ENCODE measurements around the gene DES. TPM values are rescaled to one million over a fixed set of nuclear protein-coding genes. Genes with fewer than 3 reads are reported as not detected.

Gene DES
- total RNA-seq, 1 donor from 2014 or later, result not detected

- no peaks in the 10 kb centered on the region for H3K36me3 ChIP-seq (ENCODE audit: control insufficient read depth, insufficient read depth, low read length)
- DNase-seq (ENCODE audit: low read depth) (no peak), FAIRE-seq (no peak)
- no peaks in the 10 kb centered on the region for H3K27me3 ChIP-seq (ENCODE audit: control insufficient read depth, insufficient read depth, low read length)
- no peak for TF ChIP-seq CTCF (IDR thresholded peaks at IDR 0.05; ENCODE audit: insufficient read depth, low read length, severe bottlenecking)
- H3K4me3 ChIP-seq (ENCODE audit: low read depth, low read length), result no peak overlapping the region
Observed at GRCh38 chr2:219410390-219410789, 7.8 kb upstream of the DES start.

GRCh38 chr2:219414857-219415256 is 3.3 kb upstream of the DES start:
- TF ChIP-seq CTCF (IDR thresholded peaks at IDR 0.05; ENCODE audit: insufficient read depth, low read length, severe bottlenecking), result no peak
- Histone ChIP-seq H3K4me3 (ENCODE audit: low read depth, low read length) (no peak overlapping the region), H3K36me3 (ENCODE audit: control insufficient read depth, insufficient read depth, low read length) (no peaks in the 10 kb centered on the region), H3K27me3 (ENCODE audit: control insufficient read depth, insufficient read depth, low read length) (peaks cover 11% of the 10 kb centered on the region)
- no peak for DNase-seq (ENCODE audit: low read depth)
- FAIRE-seq, result no peak

GRCh38 chr2:219415580-219416234 is 2.5 kb upstream of the DES start:
- TF ChIP-seq CTCF (IDR thresholded peaks at IDR 0.05; ENCODE audit: insufficient read depth, low read length, severe bottlenecking), result no peak
- DNase-seq (ENCODE audit: low read depth) (no peak), FAIRE-seq (no peak)
- peaks cover 11% of the 10 kb centered on the region for H3K27me3 ChIP-seq (ENCODE audit: control insufficient read depth, insufficient read depth, low read length)
- no peaks in the 10 kb centered on the region for H3K36me3 ChIP-seq (ENCODE audit: control insufficient read depth, insufficient read depth, low read length)
- no peak overlapping the region for H3K4me3 ChIP-seq (ENCODE audit: low read depth, low read length)

- H3K4me3 ChIP-seq (ENCODE audit: low read depth, low read length), result no peak overlapping the region
- DNase-seq (ENCODE audit: low read depth), result no peak
- TF ChIP-seq CTCF (IDR thresholded peaks at IDR 0.05; ENCODE audit: insufficient read depth, low read length, severe bottlenecking), result no peak
- no peaks in the 10 kb centered on the region for H3K36me3 ChIP-seq (ENCODE audit: control insufficient read depth, insufficient read depth, low read length)
- no peak for FAIRE-seq
- peaks cover 11% of the 10 kb centered on the region for H3K27me3 ChIP-seq (ENCODE audit: control insufficient read depth, insufficient read depth, low read length)
Observed at GRCh38 chr2:219416235-219416602, 2.0 kb upstream of the DES start.

GRCh38 chr2:219416938-219417337 is 1.2 kb upstream of the DES start:
- H3K4me3 ChIP-seq (ENCODE audit: low read depth, low read length), result no peak overlapping the region
- FAIRE-seq (no peak), DNase-seq (ENCODE audit: low read depth) (no peak)
- no peaks in the 10 kb centered on the region for H3K36me3 ChIP-seq (ENCODE audit: control insufficient read depth, insufficient read depth, low read length)
- peaks cover 11% of the 10 kb centered on the region for H3K27me3 ChIP-seq (ENCODE audit: control insufficient read depth, insufficient read depth, low read length)
- TF ChIP-seq CTCF (IDR thresholded peaks at IDR 0.05; ENCODE audit: insufficient read depth, low read length, severe bottlenecking), result no peak

GRCh38 chr2:219417374-219417773 is 803 bp upstream of the DES start:
- H3K27me3 ChIP-seq (ENCODE audit: control insufficient read depth, insufficient read depth, low read length), result peaks cover 11% of the 10 kb centered on the region
- no peak for TF ChIP-seq CTCF (IDR thresholded peaks at IDR 0.05; ENCODE audit: insufficient read depth, low read length, severe bottlenecking)
- DNase-seq (ENCODE audit: low read depth), result no peak
- no peak overlapping the region for H3K4me3 ChIP-seq (ENCODE audit: low read depth, low read length)
- no peak for FAIRE-seq
- no peaks in the 10 kb centered on the region for H3K36me3 ChIP-seq (ENCODE audit: control insufficient read depth, insufficient read depth, low read length)
